ENCODE measurements around the gene PRKG1.

Gene PRKG1

DNA sequence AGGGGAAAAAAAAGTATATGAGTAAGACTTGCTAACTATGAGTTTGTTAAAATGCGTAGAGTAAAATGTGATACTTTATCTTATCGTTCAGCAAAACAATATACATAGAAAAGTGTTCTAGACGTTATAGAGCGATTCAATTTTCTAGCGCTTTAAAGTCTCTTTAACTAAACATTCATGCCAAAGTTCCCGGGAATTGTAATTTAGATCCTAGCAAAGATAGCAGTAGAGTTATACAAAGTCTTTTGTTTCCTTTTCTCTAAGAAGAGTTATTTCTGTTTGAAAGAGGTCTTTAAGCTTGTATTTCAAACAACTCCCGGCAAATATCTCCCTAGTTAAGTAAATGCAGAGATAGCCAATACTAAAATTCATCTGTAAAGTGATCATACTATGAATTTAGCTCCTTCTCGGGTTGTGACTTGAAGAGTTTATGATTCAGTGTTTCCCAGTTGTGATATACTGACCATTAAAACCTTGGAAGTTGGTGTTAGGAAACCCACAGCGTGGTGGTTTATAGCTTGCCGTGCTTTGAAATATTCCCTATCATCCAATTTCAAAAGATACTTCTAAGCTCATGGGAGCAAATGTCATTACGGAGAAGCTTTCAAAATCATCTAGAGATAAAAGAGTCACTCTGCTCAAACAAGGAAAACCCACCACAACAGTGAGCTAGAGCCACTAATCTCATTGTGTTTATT is 453.4 kb downstream of the PRKG1 start:
- Histone ChIP-seq H3K4me3 (ENCODE audit: low read depth in 1 of 2, low read length in 2 of 2) (no peak overlapping the region), H2AFZ (ENCODE audit: low read depth, low read length) (no peak overlapping the region), H4K20me1 (ENCODE audit: insufficient read depth, low read length) (no peaks in the 10 kb centered on the region), H3K36me3 (ENCODE audit: insufficient read depth, low read length) (no peaks in the 10 kb centered on the region), H3K27ac (ENCODE audit: low read length) (no peak overlapping the region), H3K4me2 (ENCODE audit: insufficient read depth, low read length) (no peak overlapping the region), H3K4me1 (ENCODE audit: insufficient read depth, low read length) (no peaks in the 10 kb centered on the region), H3K27me3 (ENCODE audit: insufficient read depth, low read length, poor library complexity) (no peaks in the 10 kb centered on the region), H3K9ac (ENCODE audit: low read depth, low read length) (no peak overlapping the region), H3K9me3 (ENCODE audit: insufficient read depth, low read length, severe bottlenecking) (no peaks in the 10 kb centered on the region), H3K79me2 (ENCODE audit: insufficient read depth, low read length) (no peaks in the 10 kb centered on the region)
- DNase-seq (no peak), ATAC-seq (ENCODE audit: insufficient read depth, low read depth) (no peak)
- TF ChIP-seq EZH2 (IDR thresholded peaks at IDR 0.05; ENCODE audit: borderline replicate concordance, low read depth, low read length, severe bottlenecking): no peak
- TF ChIP-seq, protein P1, sequence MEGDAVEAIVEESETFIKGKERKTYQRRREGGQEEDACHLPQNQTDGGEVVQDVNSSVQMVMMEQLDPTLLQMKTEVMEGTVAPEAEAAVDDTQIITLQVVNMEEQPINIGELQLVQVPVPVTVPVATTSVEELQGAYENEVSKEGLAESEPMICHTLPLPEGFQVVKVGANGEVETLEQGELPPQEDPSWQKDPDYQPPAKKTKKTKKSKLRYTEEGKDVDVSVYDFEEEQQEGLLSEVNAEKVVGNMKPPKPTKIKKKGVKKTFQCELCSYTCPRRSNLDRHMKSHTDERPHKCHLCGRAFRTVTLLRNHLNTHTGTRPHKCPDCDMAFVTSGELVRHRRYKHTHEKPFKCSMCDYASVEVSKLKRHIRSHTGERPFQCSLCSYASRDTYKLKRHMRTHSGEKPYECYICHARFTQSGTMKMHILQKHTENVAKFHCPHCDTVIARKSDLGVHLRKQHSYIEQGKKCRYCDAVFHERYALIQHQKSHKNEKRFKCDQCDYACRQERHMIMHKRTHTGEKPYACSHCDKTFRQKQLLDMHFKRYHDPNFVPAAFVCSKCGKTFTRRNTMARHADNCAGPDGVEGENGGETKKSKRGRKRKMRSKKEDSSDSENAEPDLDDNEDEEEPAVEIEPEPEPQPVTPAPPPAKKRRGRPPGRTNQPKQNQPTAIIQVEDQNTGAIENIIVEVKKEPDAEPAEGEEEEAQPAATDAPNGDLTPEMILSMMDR (IDR thresholded peaks at IDR 0.05; ENCODE audit: borderline replicate concordance, extremely low read depth, low read length, poor library complexity, severe bottlenecking): no peak

DNA sequence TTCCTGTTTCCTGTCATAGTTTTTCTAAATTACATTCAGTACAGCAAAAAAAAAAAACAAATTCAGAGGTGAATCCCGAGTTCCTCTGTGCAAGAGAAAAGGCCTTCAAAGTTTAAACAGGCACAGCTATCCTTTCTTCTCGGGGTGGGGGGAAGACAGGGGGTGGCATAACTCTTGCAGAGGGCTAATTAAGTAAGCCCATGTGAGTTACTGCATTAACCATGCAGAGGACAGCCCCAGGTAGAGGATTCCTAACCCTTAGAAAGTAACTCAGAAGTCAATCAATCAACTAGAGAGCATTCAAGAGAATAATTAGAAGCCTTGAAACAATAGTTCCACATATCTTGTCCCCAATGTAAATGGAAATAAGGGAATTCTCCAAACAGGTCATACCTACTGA is 454.2 kb downstream of the PRKG1 start:
- Histone ChIP-seq H3K4me1 (ENCODE audit: insufficient read depth, low read length) (no peaks in the 10 kb centered on the region), H3K27ac (ENCODE audit: low read length) (no peak overlapping the region), H3K36me3 (ENCODE audit: insufficient read depth, low read length) (no peaks in the 10 kb centered on the region), H3K4me3 (ENCODE audit: low read depth in 1 of 2, low read length in 2 of 2) (no peak overlapping the region), H4K20me1 (ENCODE audit: insufficient read depth, low read length) (no peaks in the 10 kb centered on the region), H3K9ac (ENCODE audit: low read depth, low read length) (no peak overlapping the region), H3K9me3 (ENCODE audit: insufficient read depth, low read length, severe bottlenecking) (no peaks in the 10 kb centered on the region), H3K27me3 (ENCODE audit: insufficient read depth, low read length, poor library complexity) (no peaks in the 10 kb centered on the region), H3K79me2 (ENCODE audit: insufficient read depth, low read length) (no peaks in the 10 kb centered on the region), H3K4me2 (ENCODE audit: insufficient read depth, low read length) (no peak overlapping the region), H2AFZ (ENCODE audit: low read depth, low read length) (no peak overlapping the region)
- no peak for ATAC-seq (ENCODE audit: insufficient read depth, low read depth)
- no peak for DNase-seq
- TF ChIP-seq EZH2 (IDR thresholded peaks at IDR 0.05; ENCODE audit: borderline replicate concordance, low read depth, low read length, severe bottlenecking): no peak
- TF ChIP-seq, protein P1 (IDR thresholded peaks at IDR 0.05; ENCODE audit: borderline replicate concordance, extremely low read depth, low read length, poor library complexity, severe bottlenecking): no peak

DNA sequence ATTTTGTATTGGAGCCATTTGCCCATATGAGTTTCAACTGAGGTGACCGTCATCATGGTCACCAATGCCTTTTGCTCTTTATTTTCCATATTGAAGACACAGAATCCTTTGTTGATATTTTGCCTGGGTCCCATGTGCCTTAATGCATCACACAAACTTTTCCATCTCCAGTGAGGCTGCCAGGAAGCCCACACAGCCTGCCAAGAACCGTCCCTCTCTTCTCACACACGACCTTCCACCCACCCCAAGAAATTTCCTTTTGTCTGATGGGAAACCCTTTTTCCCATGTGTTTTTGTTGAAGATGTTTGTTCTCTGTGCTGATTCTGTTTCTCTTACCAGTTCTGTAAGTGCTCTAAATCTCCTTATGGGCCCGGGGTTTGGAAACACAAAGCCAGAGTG is 456.3 kb downstream of the PRKG1 start:
- Histone ChIP-seq H3K36me3 (ENCODE audit: insufficient read depth, low read length) (no peaks in the 10 kb centered on the region), H4K20me1 (ENCODE audit: insufficient read depth, low read length) (no peaks in the 10 kb centered on the region), H3K4me1 (ENCODE audit: insufficient read depth, low read length) (no peaks in the 10 kb centered on the region), H3K9me3 (ENCODE audit: insufficient read depth, low read length, severe bottlenecking) (no peaks in the 10 kb centered on the region), H3K27me3 (ENCODE audit: insufficient read depth, low read length, poor library complexity) (no peaks in the 10 kb centered on the region), H3K4me3 (ENCODE audit: low read depth in 1 of 2, low read length in 2 of 2) (no peak overlapping the region), H3K4me2 (ENCODE audit: insufficient read depth, low read length) (no peak overlapping the region), H2AFZ (ENCODE audit: low read depth, low read length) (no peak overlapping the region), H3K27ac (ENCODE audit: low read length) (no peak overlapping the region), H3K9ac (ENCODE audit: low read depth, low read length) (no peak overlapping the region), H3K79me2 (ENCODE audit: insufficient read depth, low read length) (no peaks in the 10 kb centered on the region)
- ATAC-seq (ENCODE audit: insufficient read depth, low read depth): no peak
- TF ChIP-seq, protein P1 (IDR thresholded peaks at IDR 0.05; ENCODE audit: borderline replicate concordance, extremely low read depth, low read length, poor library complexity, severe bottlenecking): no peak
- no peak for TF ChIP-seq EZH2 (IDR thresholded peaks at IDR 0.05; ENCODE audit: borderline replicate concordance, low read depth, low read length, severe bottlenecking)
- DNase-seq: no peak
